Thymus (tissue), 11 donors: ENCODE results near the gene PRIM2. TPM values are rescaled to one million over a fixed set of nuclear protein-coding genes. Genes with fewer than 3 reads are reported as not detected.
"Not testable (repeated sequence)": the region's sequence is repeated elsewhere in the genome, so short reads cannot be mapped to it uniquely, and the experiment has no call there.

Experiments
- DNase-seq, 9 donors: peaks; one replicate each; pipeline ENCODE4 v3.0.0-alpha.2; 2013; ENCODE audit warnings: low spot score in 9 of 9, low read depth in 6 of 9, missing footprints in 1 of 9
- H3K27ac ChIP-seq, 2 donors: one replicate each; pipeline ENCODE4 v1.5.1; 2013; ENCODE audit warnings: control low read depth in 1 of 2, low read depth in 1 of 2, low read length in 1 of 2, mild to moderate bottlenecking in 1 of 2, moderate library complexity in 1 of 2
- H3K27me3 ChIP-seq, 2 donors: one replicate each; pipeline ENCODE4 v1.5.1; 2013; ENCODE audit warnings: low read length in 1 of 2; ENCODE audit not compliant: control insufficient read depth in 2 of 2, insufficient read depth in 1 of 2
- H3K36me3 ChIP-seq, 2 donors: one replicate each; pipeline ENCODE4 v1.5.1; 2013; ENCODE audit warnings: low read length in 1 of 2, mild to moderate bottlenecking in 1 of 2, moderate library complexity in 1 of 2; ENCODE audit not compliant: control insufficient read depth in 2 of 2, insufficient read depth in 2 of 2
- H3K4me1 ChIP-seq, 2 donors: one replicate each; pipeline ENCODE4 v1.5.1; 2013; ENCODE audit warnings: low read length in 2 of 2; ENCODE audit not compliant: control insufficient read depth in 2 of 2, insufficient read depth in 2 of 2
- H3K4me3 ChIP-seq, 2 donors: one replicate each; pipeline ENCODE4 v1.5.1; 2013; ENCODE audit warnings: low read length in 2 of 2, control low read depth in 1 of 2, mild to moderate bottlenecking in 1 of 2
- H3K9me3 ChIP-seq, 2 donors: one replicate each; pipeline ENCODE4 v1.5.1; 2013; ENCODE audit warnings: low read length in 1 of 2, mild to moderate bottlenecking in 1 of 2; ENCODE audit not compliant: control insufficient read depth in 2 of 2, insufficient read depth in 1 of 2
- WGBS: extraction: QIAGEN DNeasy Blood & Tissue Kit; methylation state at CpG from one replicate; pipeline ENCODE4 v1.1.7; 2013; 5-methylcytosine and 5-hydroxymethylcytosine counted together
- polyA plus RNA-seq: library from polyadenylated mRNA; stranded (reverse); fragments of 200-250 nt; gene quantifications from one replicate; pipeline ENCODE4 v1.2.3, GENCODE V29; 2013
- total RNA-seq: library from RNA; stranded (reverse); fragments of 120-200 nt; gene quantifications from one replicate; pipeline ENCODE4 v1.2.4, GENCODE V29; 2013
- donor health status: healthy.

Gene PRIM2
- total and polyA plus RNA-seq, 2 donors, result 9.7 to 34.2 TPM

DNA sequence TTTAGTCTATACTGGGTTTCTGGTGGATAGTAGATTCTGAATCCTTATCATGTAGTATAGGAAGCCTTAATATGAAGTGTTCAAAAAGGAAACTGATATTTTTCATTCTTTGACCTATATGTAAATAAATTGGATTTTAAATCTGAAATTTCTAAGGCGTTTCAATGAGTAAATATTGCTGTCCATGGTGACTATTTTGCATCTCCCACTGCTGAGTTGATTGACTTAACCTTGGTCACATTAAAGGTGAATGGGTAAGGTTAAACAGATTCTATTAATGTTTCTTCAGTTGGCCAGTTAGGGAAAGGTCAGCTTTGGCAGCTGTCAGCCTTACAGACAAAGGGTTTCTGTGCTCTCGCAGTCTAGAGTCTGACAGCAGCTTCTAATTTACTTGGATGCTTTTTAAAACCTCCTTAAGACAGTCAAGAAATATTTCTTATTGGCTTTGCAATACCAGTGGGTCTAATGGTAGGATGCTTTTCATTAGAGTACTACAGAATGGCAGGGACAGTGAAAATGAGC, 24.8 kb downstream of the PRIM2 start:
- no peaks in the 10 kb centered on the region for H3K9me3 ChIP-seq
- no peaks in the 10 kb centered on the region for H3K4me1 ChIP-seq
- 95% methylated on average over 2 of the region's 2 CpGs for WGBS
- H3K27me3 ChIP-seq, result no peaks in the 10 kb centered on the region
- no peaks in the 10 kb centered on the region for H3K36me3 ChIP-seq
- no peak for DNase-seq
- H3K27ac ChIP-seq, result no peak overlapping the region
- H3K4me3 ChIP-seq, result no peak overlapping the region

DNA sequence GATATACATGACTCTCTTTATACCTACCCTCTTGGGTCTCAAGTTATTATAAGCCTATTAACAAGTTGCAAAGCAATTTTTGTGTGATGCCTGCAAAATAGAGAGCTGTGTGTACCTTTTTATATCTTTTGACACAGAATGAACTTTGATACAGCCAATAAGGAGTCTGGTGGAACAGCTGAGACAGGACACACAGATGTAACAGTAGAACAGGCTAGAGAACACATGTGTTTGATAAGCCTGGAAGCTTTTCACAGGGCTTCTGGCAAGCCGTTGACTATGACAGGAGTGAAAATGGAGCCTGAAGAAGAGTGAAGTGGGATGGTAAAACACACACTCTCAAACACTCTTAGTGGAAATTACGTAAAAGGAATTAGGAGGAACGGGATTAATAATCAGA, 25.9 kb downstream of the PRIM2 start:
- H3K27me3 ChIP-seq, H3K4me1 ChIP-seq, H3K9me3 ChIP-seq, H3K36me3 ChIP-seq, H3K4me3 ChIP-seq, DNase-seq, H3K27ac ChIP-seq: not testable (repeated sequence)
- WGBS, result 97% methylated on average over 3 of the region's 3 CpGs

DNA sequence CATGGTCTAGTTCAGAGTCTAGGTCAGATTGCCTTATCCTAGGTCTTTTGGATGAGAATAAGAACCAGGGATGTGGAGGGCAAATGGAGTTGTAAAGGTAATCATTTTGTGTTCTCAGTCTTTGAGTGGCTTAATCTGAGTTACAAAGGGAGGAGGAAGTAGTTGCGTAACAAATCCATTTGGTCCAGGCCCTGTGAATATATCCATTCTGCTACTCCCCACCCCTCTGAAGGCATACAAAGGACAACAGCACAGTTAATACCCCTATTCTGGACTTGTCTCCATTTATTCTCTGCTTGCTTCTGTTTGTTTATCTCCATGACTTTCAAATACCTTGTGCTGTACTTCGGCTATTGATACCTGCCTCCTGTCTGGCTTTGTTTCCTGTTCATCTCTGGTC, 29.3 kb downstream of the PRIM2 start:
- H3K27me3 ChIP-seq, DNase-seq, H3K36me3 ChIP-seq, H3K9me3 ChIP-seq, H3K4me3 ChIP-seq, H3K27ac ChIP-seq, H3K4me1 ChIP-seq: not testable (repeated sequence)
- WGBS, result 99% methylated on average over 2 of the region's 2 CpGs

DNA sequence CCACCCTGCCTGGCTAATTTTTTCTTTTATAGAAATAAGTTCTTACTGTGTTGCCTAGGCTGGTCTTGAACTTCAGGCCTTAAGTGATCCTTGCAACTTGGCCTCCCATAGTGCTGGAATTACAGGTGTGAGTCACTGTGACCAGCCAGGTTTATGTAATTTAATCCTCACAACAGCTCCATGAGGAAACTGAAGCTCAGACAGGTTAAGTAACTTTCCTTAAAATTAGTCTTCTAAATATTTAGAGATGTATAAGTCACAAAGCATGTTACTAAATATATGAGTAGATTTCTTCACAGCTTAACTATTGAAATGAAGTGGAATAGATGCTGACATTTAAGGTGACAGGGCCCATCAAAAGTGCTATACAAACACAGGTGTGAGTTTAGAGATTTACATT, 30.2 kb downstream of the PRIM2 start:
- not testable (repeated sequence) for H3K36me3 ChIP-seq, DNase-seq, H3K4me3 ChIP-seq, H3K27ac ChIP-seq, H3K4me1 ChIP-seq, H3K27me3 ChIP-seq, H3K9me3 ChIP-seq

DNA sequence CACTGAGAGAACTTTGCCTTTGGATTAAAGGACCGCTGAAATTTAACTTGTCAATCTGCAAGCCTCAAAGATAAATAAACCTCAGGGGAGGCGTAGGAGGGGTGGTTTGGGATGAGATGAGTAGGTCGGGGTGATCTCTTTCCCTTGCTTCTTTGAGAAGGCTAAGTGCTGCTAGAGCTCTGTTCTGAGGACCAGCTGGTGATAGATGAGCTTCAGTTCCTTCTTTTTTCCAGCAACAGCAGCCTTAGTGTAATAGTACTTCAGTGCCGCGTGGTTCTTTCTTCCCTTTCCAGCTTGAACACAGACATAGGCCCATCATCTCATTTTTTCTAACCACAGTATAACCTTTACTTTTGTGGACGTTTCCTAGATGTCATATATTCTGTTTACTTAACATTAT, 33.0 kb downstream of the PRIM2 start:
- H3K36me3 ChIP-seq, H3K9me3 ChIP-seq, H3K27me3 ChIP-seq, H3K4me1 ChIP-seq, H3K27ac ChIP-seq, DNase-seq, H3K4me3 ChIP-seq: not testable (repeated sequence)
- WGBS, result 63% methylated on average over 6 of the region's 6 CpGs

DNA sequence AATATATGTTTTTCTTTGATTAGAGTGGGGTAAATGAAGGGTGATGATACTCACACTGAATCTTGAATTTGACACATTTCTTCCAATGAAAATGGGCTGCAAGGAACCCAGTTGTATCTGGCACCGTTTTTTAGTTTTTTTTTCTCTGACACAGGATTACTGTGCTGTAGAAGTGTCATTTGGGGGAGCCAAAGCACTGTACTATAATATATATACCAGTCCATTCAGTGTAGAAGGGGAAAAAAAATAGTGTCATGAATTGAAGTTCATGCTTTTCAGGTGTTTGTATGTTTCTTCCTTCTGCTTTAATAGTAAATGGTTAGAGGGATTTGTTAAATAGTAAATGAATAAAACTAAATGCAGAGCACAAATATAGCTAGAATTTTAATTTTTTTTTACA, 35.2 kb downstream of the PRIM2 start:
- not testable (repeated sequence) for H3K27me3 ChIP-seq, H3K27ac ChIP-seq, H3K4me3 ChIP-seq, H3K4me1 ChIP-seq, H3K36me3 ChIP-seq, DNase-seq, H3K9me3 ChIP-seq
- 82% methylated on average over 1 of the region's 1 CpG for WGBS

DNA sequence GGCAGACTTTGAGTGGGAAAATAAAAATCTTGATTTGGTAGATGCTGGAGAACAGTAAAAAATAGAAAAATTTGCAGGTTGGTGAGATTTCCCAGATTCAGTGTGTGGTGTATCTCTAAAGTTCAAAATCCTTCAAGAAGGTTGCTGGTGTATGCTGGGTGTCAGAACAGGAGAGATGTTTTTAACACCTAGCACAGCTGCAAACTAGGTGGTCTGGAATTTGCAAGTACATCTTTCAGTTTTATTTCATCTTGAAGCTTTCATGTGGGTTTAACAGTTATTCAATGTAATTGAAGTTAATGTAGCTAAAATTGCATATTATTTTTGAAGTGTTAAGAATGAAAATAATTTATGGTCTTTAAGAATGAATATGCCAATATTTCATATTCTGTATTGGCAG, 40.9 kb downstream of the PRIM2 start:
- H3K4me3 ChIP-seq, H3K4me1 ChIP-seq, H3K36me3 ChIP-seq, H3K9me3 ChIP-seq, H3K27ac ChIP-seq, H3K27me3 ChIP-seq: not testable (repeated sequence)
- DNase-seq, result peak in 2 of 9 donors; percentile 3 to 33

DNA sequence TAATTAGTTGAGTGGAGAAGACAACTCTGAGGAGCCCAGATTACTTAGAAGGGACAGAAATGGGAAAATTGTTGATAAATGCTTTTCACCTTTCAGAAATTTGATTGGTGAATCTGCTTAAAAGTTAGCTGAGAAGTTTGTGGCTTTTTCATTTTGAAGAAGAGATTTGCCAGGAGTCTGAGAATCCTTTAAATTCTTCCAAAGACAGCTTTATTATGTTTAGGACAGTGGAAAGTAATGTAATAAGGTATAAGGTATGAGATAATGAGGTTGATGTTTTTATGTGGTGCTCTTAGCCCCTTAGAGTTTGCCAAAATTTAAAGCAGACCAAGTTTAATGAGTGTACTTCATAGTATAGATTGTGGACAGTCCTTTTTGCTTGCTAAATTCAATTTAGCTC, 42.3 kb downstream of the PRIM2 start:
- not testable (repeated sequence) for H3K9me3 ChIP-seq, H3K27me3 ChIP-seq, H3K27ac ChIP-seq, H3K4me3 ChIP-seq, DNase-seq, H3K36me3 ChIP-seq, H3K4me1 ChIP-seq

DNA sequence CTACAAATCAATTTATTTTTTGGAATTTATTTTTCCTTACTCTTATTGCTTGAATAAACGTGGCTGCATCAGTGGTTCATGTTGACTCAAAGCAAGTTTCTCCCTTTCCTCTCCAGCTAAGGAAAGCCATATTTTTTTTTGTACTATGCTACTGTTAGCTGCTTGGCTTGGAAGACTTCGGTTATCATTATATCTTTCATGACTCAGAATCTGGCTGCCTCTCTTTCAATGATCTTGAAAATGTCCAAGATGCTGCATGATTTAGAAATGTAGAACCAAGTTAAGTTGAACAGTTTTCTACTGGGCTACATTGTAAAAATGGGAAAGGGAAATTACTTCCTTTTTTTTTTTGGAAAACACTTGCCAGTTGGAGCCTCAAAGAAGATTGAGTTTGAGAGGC, 44.9 kb downstream of the PRIM2 start:
- H3K9me3 ChIP-seq, H3K27ac ChIP-seq: not testable (repeated sequence)
- WGBS, result 98% methylated on average over 2 of the region's 2 CpGs

DNA sequence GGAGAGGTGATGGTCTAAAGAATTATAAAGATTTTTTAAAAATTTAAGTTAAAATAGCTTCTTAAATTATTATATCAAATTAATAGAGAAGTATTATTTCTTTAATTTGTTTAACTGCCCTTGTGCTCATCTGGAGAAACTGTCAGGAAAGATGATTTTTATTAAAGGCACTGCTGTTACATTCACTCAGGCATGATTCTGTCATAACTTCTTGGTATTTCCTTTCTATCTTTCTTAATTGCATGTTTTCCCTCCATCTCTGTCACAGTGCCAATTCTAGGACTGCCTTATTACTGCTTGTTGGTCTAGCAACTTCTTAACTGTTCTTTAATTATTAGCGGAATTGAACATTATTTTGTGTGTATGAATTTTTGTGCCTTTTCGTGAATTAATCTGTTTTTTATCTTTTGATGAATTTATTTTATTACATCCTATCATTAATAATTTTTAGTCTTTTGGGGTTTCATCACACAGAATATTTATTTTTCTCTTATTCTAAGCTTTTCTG, 47.7 kb downstream of the PRIM2 start:
- not testable (repeated sequence) for H3K27ac ChIP-seq, DNase-seq, H3K4me1 ChIP-seq, H3K27me3 ChIP-seq, H3K36me3 ChIP-seq, H3K9me3 ChIP-seq, H3K4me3 ChIP-seq
- 98% methylated on average over 2 of the region's 2 CpGs for WGBS

More for the DNA sequence above, 44.9 kb downstream of the PRIM2 start:
- DNase-seq, H3K36me3 ChIP-seq, H3K27me3 ChIP-seq, H3K4me3 ChIP-seq, H3K4me1 ChIP-seq: not testable (repeated sequence)
